Esophagus muscularis mucosa (tissue), 4 donors: ENCODE results near the gene FAM151B. TPM values are rescaled to one million over a fixed set of nuclear protein-coding genes. Genes with fewer than 3 reads are reported as not detected.

Experiments
- DNase-seq: peaks from one replicate; pipeline ENCODE4 v3.0.0-alpha.2; 2017; ENCODE audit errors: extremely low spot score
- H3K27ac ChIP-seq, 4 donors: fragments of 200-600 bp; sonication (generic); replicated peaks in 1 of 4; 1 replicate in 3 of 4; 2 replicates in 1 of 4; pipeline ENCODE4 v1.5.1; 2016 to 2019; ENCODE audit warnings: mild to moderate bottlenecking in 1 of 4
- H3K27me3 ChIP-seq, 4 donors: fragments of 200-600 bp; sonication (generic); one replicate each; pipeline versions ENCODE4 v1.5.1 to v1.6.0; 2016 to 2019
- H3K36me3 ChIP-seq, 4 donors: fragments of 200-600 bp; sonication (generic); one replicate each; pipeline ENCODE4 v1.5.1; 2016 to 2019
- H3K4me1 ChIP-seq, 4 donors: fragments of 200-600 bp; sonication (generic); one replicate each; pipeline ENCODE4 v1.5.1; 2016 to 2019
- H3K4me3 ChIP-seq, 4 donors: fragments of 200-600 bp; sonication (generic); 1 replicate in 2 of 4; 2 replicates in 2 of 4; pipeline ENCODE4 v1.5.1; 2016 to 2019; ENCODE audit warnings: mild to moderate bottlenecking in 4 of 4, moderate library complexity in 1 of 4
- H3K9me3 ChIP-seq, 4 donors: fragments of 200-600 bp; sonication (generic); 1 replicate in 3 of 4; 2 replicates in 1 of 4; pipeline ENCODE4 v1.5.1; 2016 to 2019
- EP300 ChIP-seq: sonication (generic); formaldehyde crosslinking; IDR thresholded peaks from one replicate; pipeline ENCODE4 v1.6.1; 2017; ENCODE audit warnings: antibody characterized with exemption
- POLR2A ChIP-seq: fragments of 450-650 bp; IDR thresholded peaks from one replicate; pipeline ENCODE4 v1.6.1; 2017; ENCODE audit warnings: antibody characterized with exemption, moderate library complexity, mild to moderate bottlenecking, low read depth
- POLR2AphosphoS5 ChIP-seq, 2 donors: sonication (generic); formaldehyde crosslinking; IDR thresholded peaks; one replicate each; pipeline ENCODE4 v1.6.1; 2017; ENCODE audit warnings: antibody characterized with exemption in 2 of 2
- WGBS: methylation state at CpG from one replicate; pipeline ENCODE4 v1.1.5; 2018; 5-methylcytosine and 5-hydroxymethylcytosine counted together
- intact Hi-C: fragments of 100-400 bp; cut with DNase I; formaldehyde crosslinking; loops from one replicate; pipeline ENCODE4 v1.15.1; 2023
- total RNA-seq, 4 donors: library from RNA; depleted of rRNA; stranded (reverse); fragments of >200 nt; gene quantifications; one replicate each; pipeline versions ENCODE4 v1.1.0 to v1.2.1, GENCODE V29; 2016
- TF ChIP-seq, protein P1 (sequence below), 3 experiments: fragments of 200-600 bp in 2 of 3; fragments of 450-650 bp in 1 of 3; sonication (generic) in 2 of 3; IDR thresholded peaks; one replicate each; pipeline ENCODE4 v1.5.1; 2017 to 2019; ENCODE audit warnings: antibody characterized with exemption in 3 of 3, mild to moderate bottlenecking in 2 of 3, moderate library complexity in 1 of 3

FAM151B gene
- 1 to 10 TPM; 1.6 to 2.6 (median 2.2) TPM for total RNA-seq

DNA sequence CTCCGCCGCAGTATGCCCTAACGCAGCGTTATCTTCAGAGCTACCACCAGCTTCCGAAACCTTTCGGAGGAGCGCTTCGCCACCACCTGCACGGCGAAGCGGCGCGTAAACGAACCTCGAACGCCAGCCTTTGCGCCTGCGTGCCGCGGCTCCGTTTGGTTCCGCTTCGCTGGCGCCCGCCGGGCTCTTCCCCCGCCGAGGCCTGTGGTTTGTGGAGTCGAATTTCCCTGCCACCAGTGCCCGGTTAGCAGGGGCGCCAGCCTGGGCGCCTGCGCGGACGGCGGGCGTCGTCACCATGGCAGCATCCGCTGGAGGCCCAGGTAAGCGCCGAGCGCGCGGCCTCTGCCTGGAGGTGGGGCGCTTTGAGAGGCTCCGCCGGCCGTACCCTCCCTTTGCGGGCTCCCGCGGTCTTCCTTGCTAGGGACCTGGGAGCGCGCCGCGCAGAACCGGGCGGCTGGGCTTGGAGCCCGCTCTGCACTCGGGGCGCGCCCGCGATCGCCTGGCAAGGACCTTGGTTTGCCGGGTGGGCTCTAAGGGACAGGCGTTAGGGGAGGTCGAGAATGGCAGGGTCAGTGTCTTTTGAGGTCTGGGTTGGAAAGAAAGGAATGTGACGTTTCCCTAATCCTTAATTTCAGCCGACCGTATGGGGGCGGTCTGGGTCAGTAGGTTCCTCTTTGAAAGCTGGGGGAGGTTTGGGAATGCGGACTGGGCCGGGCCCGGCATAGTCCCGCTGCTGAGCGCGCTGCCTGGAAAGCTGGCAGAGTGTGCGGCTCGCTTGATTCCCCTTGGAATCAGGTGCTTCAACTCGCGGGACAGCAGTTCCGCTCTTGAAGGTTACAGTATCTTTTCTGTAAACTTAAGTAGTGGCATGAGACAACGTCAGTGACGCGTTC is at the start of gene FAM151B:
Gene FAM151B (plus strand): TSS at position 272 of the 893 bp plus-strand sequence. CDS start 24 bp downstream, at position 296.
- peaks cover 0 to 9% (median 4%) of the 10 kb centered on the region in 4 donors for H3K9me3 ChIP-seq
- TF ChIP-seq POLR2AphosphoS5 (IDR thresholded peaks at IDR 0.05) = peak; percentile 43 to 69
- TF ChIP-seq, protein P1, sequence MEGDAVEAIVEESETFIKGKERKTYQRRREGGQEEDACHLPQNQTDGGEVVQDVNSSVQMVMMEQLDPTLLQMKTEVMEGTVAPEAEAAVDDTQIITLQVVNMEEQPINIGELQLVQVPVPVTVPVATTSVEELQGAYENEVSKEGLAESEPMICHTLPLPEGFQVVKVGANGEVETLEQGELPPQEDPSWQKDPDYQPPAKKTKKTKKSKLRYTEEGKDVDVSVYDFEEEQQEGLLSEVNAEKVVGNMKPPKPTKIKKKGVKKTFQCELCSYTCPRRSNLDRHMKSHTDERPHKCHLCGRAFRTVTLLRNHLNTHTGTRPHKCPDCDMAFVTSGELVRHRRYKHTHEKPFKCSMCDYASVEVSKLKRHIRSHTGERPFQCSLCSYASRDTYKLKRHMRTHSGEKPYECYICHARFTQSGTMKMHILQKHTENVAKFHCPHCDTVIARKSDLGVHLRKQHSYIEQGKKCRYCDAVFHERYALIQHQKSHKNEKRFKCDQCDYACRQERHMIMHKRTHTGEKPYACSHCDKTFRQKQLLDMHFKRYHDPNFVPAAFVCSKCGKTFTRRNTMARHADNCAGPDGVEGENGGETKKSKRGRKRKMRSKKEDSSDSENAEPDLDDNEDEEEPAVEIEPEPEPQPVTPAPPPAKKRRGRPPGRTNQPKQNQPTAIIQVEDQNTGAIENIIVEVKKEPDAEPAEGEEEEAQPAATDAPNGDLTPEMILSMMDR (IDR thresholded peaks at IDR 0.05) = peak in 1 of 3 experiments; percentile 16
- no peak for TF ChIP-seq EP300
- H3K36me3 ChIP-seq = peaks cover 0 to 1% (median 0%) of the 10 kb centered on the region in 4 donors
- WGBS = under 1% methylated on average over 24 of the region's 85 CpGs
- peaks cover 0 to 14% (median 12%) of the 10 kb centered on the region in 4 donors for H3K4me1 ChIP-seq
- peak; percentile 92 for DNase-seq
- peak within 1 kb of the TSS; percentile 69 to 85 (median 75) for H3K4me3 ChIP-seq
- H3K27ac ChIP-seq = peak within 1 kb of the TSS; percentile 75 to 88 (median 82)
- H3K27me3 ChIP-seq = no peaks in the 10 kb centered on the region
- intact Hi-C loops = loop anchor here (5.0 kb wide), 2 partner anchors 169 to 184 kb away; no protein-coding TSS in a partner anchor

DNA sequence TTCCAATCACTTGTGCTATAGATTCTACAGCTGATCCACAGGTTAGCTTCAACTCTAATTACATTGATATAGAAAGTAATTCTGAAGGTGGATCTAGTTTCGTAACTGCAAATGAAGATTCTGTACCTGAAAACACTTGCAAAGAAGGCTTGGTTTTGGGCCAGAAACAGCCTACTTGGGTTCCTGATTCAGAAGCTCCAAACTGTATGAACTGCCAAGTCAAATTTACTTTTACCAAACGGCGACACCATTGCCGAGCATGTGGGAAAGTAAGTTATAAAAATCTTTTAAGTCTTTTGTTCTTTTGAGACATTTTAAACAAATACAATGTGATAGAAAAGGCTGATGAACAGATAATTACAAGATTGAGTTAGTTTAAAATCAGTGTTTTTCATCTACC is 49.2 kb upstream of the FAM151B start:
- no peak overlapping the region for H3K4me3 ChIP-seq
- no peaks in the 10 kb centered on the region for H3K4me1 ChIP-seq
- DNase-seq = no peak
- no peak overlapping the region for H3K27ac ChIP-seq
- 98% methylated on average over 4 of the region's 4 CpGs for WGBS
- no peaks in the 10 kb centered on the region for H3K27me3 ChIP-seq
- H3K9me3 ChIP-seq = no peaks in the 10 kb centered on the region
- intact Hi-C loops = no loop called here
- TF ChIP-seq EP300 (no peak), POLR2AphosphoS5 (IDR thresholded peaks at IDR 0.05) (no peak), POLR2A (no peak)
- TF ChIP-seq, protein P1 (IDR thresholded peaks at IDR 0.05) = no peak
- H3K36me3 ChIP-seq = peaks cover 6 to 61% (median 38%) of the 10 kb centered on the region in 4 donors

GRCh38 chr5:80439213-80439612 is 48.7 kb upstream of the FAM151B start:
- no peak for TF ChIP-seq POLR2A
- TF ChIP-seq EP300 = no peak
- TF ChIP-seq, protein P1 (IDR thresholded peaks at IDR 0.05) = no peak
- no peak for TF ChIP-seq POLR2AphosphoS5 (IDR thresholded peaks at IDR 0.05)
- no peaks in the 10 kb centered on the region for H3K9me3 ChIP-seq
- no peaks in the 10 kb centered on the region for H3K4me1 ChIP-seq
- H3K4me3 ChIP-seq = no peak overlapping the region
- peaks cover 8 to 66% (median 41%) of the 10 kb centered on the region in 4 donors for H3K36me3 ChIP-seq
- DNase-seq = no peak
- intact Hi-C loops = no loop called here
- no peak overlapping the region for H3K27ac ChIP-seq
- H3K27me3 ChIP-seq = no peaks in the 10 kb centered on the region

- Histone ChIP-seq H3K36me3 (peaks cover 20 to 72% (median 43%) of the 10 kb centered on the region in 4 donors), H3K27ac (no peak overlapping the region), H3K4me3 (no peak overlapping the region), H3K4me1 (no peaks in the 10 kb centered on the region), H3K9me3 (no peaks in the 10 kb centered on the region), H3K27me3 (no peaks in the 10 kb centered on the region)
- TF ChIP-seq POLR2AphosphoS5 (IDR thresholded peaks at IDR 0.05) (no peak), POLR2A (no peak), EP300 (no peak)
- TF ChIP-seq, protein P1 (IDR thresholded peaks at IDR 0.05) = no peak
- intact Hi-C loops = no loop called here
- DNase-seq = no peak
Observed at GRCh38 chr5:80442742-80443141, 45.2 kb upstream of the FAM151B start.
